GM12801 (cell line): ENCODE data around the gene PHLPP1.

Source experiments
- TF ChIP-seq, protein P1 (sequence below): IDR thresholded peaks from one replicate; pipeline ENCODE4 v1.5.1; 2011; ENCODE audit warnings: control low read depth; ENCODE audit not compliant: insufficient read length; ENCODE audit errors: extremely low read depth

The PHLPP1 gene

DNA sequence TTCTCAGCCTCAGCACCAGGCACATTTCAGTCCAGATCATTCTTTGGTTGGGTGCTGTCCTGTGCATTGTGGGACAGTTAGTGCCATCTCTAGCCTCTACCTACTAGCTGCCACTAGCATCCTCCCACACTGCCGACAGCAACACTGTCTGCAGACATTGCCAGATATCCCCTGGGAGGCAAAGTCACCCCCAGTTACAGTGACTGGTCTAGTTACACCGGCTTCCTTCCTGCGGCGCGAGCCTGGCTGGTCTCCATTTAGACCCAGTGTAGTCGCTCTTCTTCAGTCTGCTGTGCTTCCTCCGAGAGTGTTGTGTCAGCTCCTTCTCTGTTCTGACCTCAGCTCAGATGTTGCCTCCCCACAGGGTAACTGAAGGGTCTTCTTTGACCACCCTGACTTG lies 283.1 kb downstream of the PHLPP1 start:
- TF ChIP-seq, protein P1, sequence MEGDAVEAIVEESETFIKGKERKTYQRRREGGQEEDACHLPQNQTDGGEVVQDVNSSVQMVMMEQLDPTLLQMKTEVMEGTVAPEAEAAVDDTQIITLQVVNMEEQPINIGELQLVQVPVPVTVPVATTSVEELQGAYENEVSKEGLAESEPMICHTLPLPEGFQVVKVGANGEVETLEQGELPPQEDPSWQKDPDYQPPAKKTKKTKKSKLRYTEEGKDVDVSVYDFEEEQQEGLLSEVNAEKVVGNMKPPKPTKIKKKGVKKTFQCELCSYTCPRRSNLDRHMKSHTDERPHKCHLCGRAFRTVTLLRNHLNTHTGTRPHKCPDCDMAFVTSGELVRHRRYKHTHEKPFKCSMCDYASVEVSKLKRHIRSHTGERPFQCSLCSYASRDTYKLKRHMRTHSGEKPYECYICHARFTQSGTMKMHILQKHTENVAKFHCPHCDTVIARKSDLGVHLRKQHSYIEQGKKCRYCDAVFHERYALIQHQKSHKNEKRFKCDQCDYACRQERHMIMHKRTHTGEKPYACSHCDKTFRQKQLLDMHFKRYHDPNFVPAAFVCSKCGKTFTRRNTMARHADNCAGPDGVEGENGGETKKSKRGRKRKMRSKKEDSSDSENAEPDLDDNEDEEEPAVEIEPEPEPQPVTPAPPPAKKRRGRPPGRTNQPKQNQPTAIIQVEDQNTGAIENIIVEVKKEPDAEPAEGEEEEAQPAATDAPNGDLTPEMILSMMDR, result no peak

DNA sequence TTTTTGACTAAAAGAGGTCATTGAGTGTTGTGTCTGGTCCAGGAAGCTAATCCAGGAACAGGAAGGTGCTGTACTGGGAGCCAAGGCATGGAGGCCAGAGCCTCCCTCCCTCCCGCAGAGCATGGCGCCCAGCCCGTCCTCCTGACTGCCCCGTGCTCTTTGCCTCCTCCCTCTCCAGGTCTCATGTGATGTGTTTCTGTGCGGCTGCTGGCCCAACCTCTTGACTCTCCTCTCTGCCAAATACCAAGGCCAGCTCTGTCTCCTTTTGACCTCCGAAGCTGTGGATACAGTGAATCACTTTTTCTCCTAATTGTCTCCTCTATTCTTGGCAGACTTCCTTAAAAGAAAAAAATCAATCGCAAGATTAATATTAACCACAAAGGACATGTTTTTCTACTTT lies 284.1 kb downstream of the PHLPP1 start:
- TF ChIP-seq, protein P1, result no peak

DNA sequence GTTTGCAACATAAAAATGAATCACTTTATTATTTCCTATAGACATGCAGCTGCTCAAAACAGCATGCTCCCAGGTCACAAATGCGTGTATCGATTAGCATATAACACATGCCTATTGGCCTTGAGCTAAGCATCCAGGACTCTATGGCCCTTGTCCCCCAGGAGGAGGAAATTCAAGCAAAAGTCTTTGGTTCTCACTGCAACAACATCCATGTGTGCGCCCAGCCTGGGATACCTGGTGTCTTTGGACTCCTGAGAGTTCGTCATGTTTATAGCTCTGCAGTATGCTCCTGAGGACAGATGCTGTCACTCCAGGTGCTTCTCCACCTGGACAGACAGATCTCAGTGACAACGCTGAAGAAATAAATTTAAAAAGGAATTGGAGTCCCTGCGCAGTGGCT lies 284.6 kb downstream of the PHLPP1 start:
- TF ChIP-seq, protein P1, result no peak

DNA sequence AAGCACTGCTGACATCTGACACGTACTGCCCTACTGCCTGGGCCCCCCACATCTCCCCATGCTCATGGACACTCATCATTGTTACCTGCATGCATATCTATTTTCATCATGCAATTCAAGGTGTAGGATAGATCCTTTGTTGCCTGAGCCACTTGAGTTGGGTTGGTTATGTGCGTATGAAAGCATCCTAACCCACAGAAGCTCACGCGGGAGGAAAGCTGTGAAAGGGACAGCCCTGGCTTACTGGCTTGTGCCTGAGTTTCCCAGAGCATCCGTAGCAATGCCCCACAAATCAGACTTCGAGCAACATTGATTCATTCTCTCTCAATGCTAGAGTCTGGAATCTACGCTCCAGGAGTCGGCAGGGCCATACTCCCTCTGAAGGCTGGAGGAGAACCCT lies 285.5 kb downstream of the PHLPP1 start:
- TF ChIP-seq, protein P1, result no peak

DNA sequence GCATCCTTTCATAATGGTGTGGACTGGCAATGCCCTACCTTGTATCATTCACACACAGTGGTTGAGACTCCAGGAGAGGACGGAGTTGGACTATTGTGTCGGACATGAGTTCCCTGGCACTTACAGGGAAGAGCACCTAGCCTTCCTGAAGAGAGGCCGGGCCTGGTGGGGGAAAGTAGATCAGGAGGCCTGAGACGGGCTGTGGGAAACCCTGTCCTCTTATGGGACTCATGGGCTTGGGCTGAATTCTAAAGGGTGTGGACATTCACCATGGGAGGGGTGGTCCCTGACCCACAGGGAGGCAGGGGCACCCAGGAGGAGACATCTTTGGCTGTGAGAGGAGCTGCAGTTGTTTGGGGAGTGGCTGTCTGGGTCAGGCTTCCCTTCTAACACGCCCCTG lies 286.5 kb downstream of the PHLPP1 start:
- TF ChIP-seq, protein P1, result no peak

DNA sequence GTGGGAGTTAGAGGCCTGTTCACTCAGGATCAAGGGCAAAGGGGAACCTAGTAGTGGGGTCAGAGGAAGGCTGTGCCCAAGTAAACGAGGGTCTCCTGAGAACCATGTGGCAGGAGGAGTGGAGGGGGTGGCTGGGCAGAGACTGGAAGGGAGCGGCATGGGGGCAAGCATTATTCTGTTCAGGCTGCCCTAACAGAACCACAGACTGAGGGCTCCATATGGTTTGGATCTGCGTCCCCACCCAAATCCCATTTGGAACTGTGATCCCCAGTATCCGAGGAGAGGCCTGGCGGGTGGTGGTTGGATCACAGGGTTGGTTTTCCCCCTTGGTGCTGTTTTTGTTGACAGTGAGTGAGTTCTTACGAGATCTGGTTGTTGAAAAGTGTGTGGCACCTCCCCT lies 287.0 kb downstream of the PHLPP1 start:
- TF ChIP-seq, protein P1, result no peak

DNA sequence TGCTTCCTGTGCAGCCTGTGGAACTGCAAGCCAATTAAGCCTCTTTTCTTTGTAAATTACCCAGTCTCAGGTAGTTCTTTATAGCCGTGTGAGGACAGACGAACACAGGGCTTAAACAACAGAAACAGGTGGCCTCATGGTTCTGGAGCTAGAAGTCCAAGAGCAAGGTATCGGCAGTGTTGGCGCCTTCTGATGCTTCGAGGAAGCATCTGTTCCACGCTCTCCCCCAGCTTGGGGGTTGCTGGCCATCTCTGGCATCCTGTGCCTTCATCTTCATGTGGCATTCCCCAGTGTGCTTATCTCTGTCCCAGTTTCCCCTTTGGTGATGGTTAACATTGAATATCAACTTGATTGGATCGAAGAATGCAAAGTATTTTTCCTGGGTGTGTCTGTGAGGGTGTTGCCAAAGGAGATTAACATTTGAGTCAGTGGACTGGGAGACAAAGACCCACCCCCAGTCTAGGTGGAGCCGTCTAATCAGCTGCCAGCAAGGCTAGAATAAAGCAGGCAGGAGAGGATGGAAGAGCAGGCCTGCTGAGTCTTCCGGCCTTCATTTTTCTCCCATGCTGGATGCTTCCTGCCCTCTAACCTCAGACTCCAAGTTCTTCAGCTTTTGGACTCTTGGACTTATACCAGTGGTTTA lies 287.6 kb downstream of the PHLPP1 start:
- TF ChIP-seq, protein P1, result no peak
